ENCODE measurements around the gene PRRT2.

The PRRT2 gene

GRCh38 chr16:29807426-29808218, 4.4 kb upstream of the PRRT2 start:
- Histone ChIP-seq H3K27me3 (ENCODE audit: control insufficient read depth, insufficient read depth, low read length) (no peaks in the 10 kb centered on the region), H3K36me3 (ENCODE audit: control insufficient read depth, insufficient read depth, low read length) (peaks cover 43% of the 10 kb centered on the region), H3K4me3 (ENCODE audit: low read depth, low read length) (peak overlapping the region; percentile 76), H3K4me1 (ENCODE audit: control insufficient read depth, insufficient read depth, low read length) (peaks cover 38% of the 10 kb centered on the region), H3K9me3 (ENCODE audit: control insufficient read depth, insufficient read depth, low read length) (no peaks in the 10 kb centered on the region), H3K9ac (ENCODE audit: low read depth, low read length) (peak overlapping the region; percentile 57), H3K27ac (ENCODE audit: low read depth, low read length) (peak overlapping the region; percentile 94)

DNA sequence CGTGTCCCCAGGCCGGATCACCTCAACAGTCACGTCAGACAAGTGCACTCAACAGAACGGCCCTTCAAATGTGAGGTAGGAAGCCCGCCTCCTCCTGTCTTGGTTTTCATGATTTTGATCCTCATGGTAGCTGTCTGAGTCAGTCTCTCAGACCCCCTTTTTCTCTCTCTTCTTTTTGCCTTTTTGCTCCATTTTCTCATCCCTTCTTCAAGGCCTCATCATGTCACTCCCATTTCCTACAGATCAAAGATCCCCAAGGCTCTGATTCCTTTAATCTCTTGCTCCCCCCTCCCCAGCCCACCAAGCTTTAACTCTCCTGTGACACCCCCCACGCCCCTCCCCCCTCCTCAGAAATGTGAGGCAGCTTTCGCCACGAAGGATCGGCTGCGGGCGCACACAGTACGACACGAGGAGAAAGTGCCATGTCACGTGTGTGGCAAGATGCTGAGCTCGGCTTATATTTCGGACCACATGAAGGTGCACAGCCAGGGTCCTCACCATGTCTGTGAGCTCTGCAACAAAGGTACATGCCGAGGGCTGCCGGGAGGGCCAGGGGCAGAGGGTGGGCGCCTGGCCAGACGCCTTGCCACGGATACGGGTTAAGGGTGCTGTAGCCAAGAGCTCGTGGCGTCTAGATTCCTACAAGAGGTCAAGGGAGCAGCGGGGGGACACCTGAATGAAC, 3.6 kb upstream of the PRRT2 start:
- no peak overlapping the region; the same call in 1 of the 2 replicates for H3K9ac ChIP-seq (ENCODE audit: low read depth, low read length)
- peak overlapping the region; percentile 76 for H3K4me3 ChIP-seq (ENCODE audit: low read depth, low read length)
- peaks cover 44% of the 10 kb centered on the region for H3K4me1 ChIP-seq (ENCODE audit: control insufficient read depth, insufficient read depth, low read length)
- no peaks in the 10 kb centered on the region for H3K27me3 ChIP-seq (ENCODE audit: control insufficient read depth, insufficient read depth, low read length)
- H3K9me3 ChIP-seq (ENCODE audit: control insufficient read depth, insufficient read depth, low read length), result no peaks in the 10 kb centered on the region
- peaks cover 35% of the 10 kb centered on the region for H3K36me3 ChIP-seq (ENCODE audit: control insufficient read depth, insufficient read depth, low read length)
- peak overlapping the region; percentile 94 for H3K27ac ChIP-seq (ENCODE audit: low read depth, low read length)

DNA sequence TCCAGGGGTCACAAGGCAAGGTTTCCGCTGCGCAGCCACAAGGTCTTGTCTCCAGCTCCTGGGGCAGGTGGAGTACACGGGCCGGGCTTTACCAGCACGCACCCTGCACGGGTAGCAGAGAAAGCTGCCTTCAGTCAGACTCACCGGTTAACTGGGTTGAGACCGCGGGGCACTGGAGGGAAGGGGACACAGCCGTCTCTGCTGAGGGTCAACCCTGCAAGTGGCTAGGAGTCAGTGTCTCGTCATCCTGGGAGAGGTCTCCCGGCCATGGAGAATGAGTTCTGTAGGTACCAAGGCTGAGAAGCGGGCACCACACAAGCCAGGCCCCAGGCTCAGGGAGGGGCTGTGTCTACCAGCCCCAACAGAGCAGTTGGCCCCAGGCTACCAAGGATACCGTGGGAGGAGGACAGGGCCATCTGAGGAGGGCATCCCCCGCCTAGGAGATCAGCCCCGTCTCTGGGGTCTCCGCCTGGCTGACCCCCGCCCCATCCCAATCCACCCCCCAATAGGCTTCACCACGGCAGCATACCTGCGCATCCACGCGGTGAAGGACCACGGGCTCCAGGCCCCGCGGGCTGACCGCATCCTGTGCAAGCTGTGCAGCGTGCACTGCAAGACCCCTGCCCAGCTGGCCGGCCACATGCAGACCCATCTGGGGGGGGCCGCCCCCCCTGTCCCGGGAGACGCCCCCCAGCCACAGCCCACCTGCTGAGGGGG, 2.8 kb upstream of the PRRT2 start:
- Histone ChIP-seq H3K4me3 (ENCODE audit: low read depth, low read length) (peak overlapping the region; percentile 76), H3K4me1 (ENCODE audit: control insufficient read depth, insufficient read depth, low read length) (peaks cover 43% of the 10 kb centered on the region), H3K27ac (ENCODE audit: low read depth, low read length) (peak overlapping the region; percentile 73), H3K27me3 (ENCODE audit: control insufficient read depth, insufficient read depth, low read length) (no peaks in the 10 kb centered on the region), H3K36me3 (ENCODE audit: control insufficient read depth, insufficient read depth, low read length) (peaks cover 28% of the 10 kb centered on the region), H3K9ac (ENCODE audit: low read depth, low read length) (no peak overlapping the region), H3K9me3 (ENCODE audit: control insufficient read depth, insufficient read depth, low read length) (no peaks in the 10 kb centered on the region)

GRCh38 chr16:29809850-29810698, 1.9 kb upstream of the PRRT2 start:
- H3K4me3 ChIP-seq (ENCODE audit: low read depth, low read length), result peak overlapping the region; percentile 77; the same call in 1 of the 2 replicates
- H3K27me3 ChIP-seq (ENCODE audit: control insufficient read depth, insufficient read depth, low read length), result no peaks in the 10 kb centered on the region
- H3K36me3 ChIP-seq (ENCODE audit: control insufficient read depth, insufficient read depth, low read length), result peaks cover 24% of the 10 kb centered on the region
- no peaks in the 10 kb centered on the region for H3K9me3 ChIP-seq (ENCODE audit: control insufficient read depth, insufficient read depth, low read length)
- peaks cover 47% of the 10 kb centered on the region for H3K4me1 ChIP-seq (ENCODE audit: control insufficient read depth, insufficient read depth, low read length)
- H3K9ac ChIP-seq (ENCODE audit: low read depth, low read length), result no peak overlapping the region
- peak overlapping the region; percentile 93 for H3K27ac ChIP-seq (ENCODE audit: low read depth, low read length)

DNA sequence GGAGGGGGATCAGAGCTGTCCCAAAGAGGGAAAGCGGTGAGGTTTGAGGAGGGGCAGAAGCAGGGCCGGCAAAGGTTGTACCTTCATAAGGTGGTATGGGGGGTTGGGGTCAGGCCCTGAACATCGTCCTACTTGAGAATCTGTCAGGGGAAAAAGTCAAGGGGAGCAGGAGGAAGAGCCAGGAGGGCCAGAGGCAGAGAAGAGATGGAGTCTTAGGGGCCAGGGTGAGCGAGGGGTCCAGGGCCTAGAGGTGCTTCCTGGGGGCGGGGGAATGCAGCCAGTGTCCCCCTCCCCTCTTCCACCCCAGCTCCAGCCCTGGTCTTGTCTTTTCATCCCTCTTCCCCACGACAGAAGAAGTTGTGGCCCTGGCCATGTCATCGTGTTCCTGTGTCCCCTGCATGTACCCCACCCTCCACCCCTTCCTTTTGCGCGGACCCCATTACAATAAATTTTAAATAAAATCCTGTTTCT, 1.3 kb upstream of the PRRT2 start:
- Histone ChIP-seq H3K36me3 (ENCODE audit: control insufficient read depth, insufficient read depth, low read length) (peaks cover 24% of the 10 kb centered on the region), H3K9ac (ENCODE audit: low read depth, low read length) (no peak overlapping the region), H3K27me3 (ENCODE audit: control insufficient read depth, insufficient read depth, low read length) (no peaks in the 10 kb centered on the region), H3K9me3 (ENCODE audit: control insufficient read depth, insufficient read depth, low read length) (no peaks in the 10 kb centered on the region), H3K4me1 (ENCODE audit: control insufficient read depth, insufficient read depth, low read length) (peaks cover 47% of the 10 kb centered on the region), H3K27ac (ENCODE audit: low read depth, low read length) (peak overlapping the region; percentile 93), H3K4me3 (ENCODE audit: low read depth, low read length) (peak overlapping the region; percentile 77)

- Histone ChIP-seq H3K27me3 (ENCODE audit: control insufficient read depth, insufficient read depth, low read length) (no peaks in the 10 kb centered on the region), H3K27ac (ENCODE audit: low read depth, low read length) (peak overlapping the region; percentile 93), H3K9me3 (ENCODE audit: control insufficient read depth, insufficient read depth, low read length) (no peaks in the 10 kb centered on the region), H3K4me1 (ENCODE audit: control insufficient read depth, insufficient read depth, low read length) (peaks cover 47% of the 10 kb centered on the region), H3K9ac (ENCODE audit: low read depth, low read length) (no peak overlapping the region), H3K36me3 (ENCODE audit: control insufficient read depth, insufficient read depth, low read length) (peaks cover 24% of the 10 kb centered on the region), H3K4me3 (ENCODE audit: low read depth, low read length) (peak overlapping the region; percentile 77)
These were observed 660 bp upstream of the PRRT2 start for GRCh38 chr16:29811170-29811895.

DNA sequence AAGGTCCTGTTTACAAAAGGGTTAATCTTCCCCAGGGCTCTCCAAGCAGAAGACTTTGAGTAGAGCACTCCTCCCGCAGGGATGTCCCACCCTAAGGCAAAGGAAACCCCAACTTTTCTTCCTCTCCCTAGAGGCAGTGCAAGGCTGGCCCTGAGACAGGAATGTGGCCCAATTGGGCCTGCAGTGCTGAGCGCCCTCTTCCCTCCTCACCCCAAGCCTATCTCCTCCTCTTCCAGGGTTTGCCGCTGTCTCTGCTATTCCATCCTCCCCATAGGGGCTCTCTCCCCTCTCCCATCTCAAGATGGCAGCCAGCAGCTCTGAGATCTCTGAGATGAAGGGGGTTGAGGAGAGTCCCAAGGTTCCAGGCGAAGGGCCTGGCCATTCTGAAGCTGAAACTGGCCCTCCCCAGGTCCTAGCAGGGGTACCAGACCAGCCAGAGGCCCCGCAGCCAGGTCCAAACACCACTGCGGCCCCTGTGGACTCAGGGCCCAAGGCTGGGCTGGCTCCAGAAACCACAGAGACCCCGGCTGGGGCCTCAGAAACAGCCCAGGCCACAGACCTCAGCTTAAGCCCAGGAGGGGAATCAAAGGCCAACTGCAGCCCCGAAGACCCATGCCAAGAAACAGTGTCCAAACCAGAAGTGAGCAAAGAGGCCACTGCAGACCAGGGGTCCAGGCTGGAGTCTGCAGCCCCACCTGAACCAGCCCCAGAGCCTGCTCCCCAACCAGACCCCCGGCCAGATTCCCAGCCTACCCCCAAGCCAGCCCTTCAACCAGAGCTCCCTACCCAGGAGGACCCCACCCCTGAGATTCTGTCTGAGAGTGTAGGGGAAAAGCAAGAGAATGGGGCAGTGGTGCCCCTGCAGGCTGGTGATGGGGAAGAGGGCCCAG, 1.0 kb downstream of the PRRT2 start:
- Histone ChIP-seq H3K4me3 (ENCODE audit: low read depth, low read length) (peak overlapping the region; percentile 77), H3K4me1 (ENCODE audit: control insufficient read depth, insufficient read depth, low read length) (peaks cover 47% of the 10 kb centered on the region), H3K9ac (ENCODE audit: low read depth, low read length) (no peak overlapping the region), H3K27me3 (ENCODE audit: control insufficient read depth, insufficient read depth, low read length) (no peaks in the 10 kb centered on the region), H3K9me3 (ENCODE audit: control insufficient read depth, insufficient read depth, low read length) (no peaks in the 10 kb centered on the region), H3K27ac (ENCODE audit: low read depth, low read length) (peak overlapping the region; percentile 1), H3K36me3 (ENCODE audit: control insufficient read depth, insufficient read depth, low read length) (peaks cover 26% of the 10 kb centered on the region)

GRCh38 chr16:29813644-29814562, 1.9 kb downstream of the PRRT2 start:
- Histone ChIP-seq H3K27ac (ENCODE audit: low read depth, low read length) (peak overlapping the region; percentile 65), H3K9ac (ENCODE audit: low read depth, low read length) (no peak overlapping the region), H3K36me3 (ENCODE audit: control insufficient read depth, insufficient read depth, low read length) (peaks cover 26% of the 10 kb centered on the region), H3K9me3 (ENCODE audit: control insufficient read depth, insufficient read depth, low read length) (no peaks in the 10 kb centered on the region), H3K4me1 (ENCODE audit: control insufficient read depth, insufficient read depth, low read length) (peaks cover 39% of the 10 kb centered on the region), H3K27me3 (ENCODE audit: control insufficient read depth, insufficient read depth, low read length) (no peaks in the 10 kb centered on the region), H3K4me3 (ENCODE audit: low read depth, low read length) (peak overlapping the region; percentile 89; the same call in 1 of the 2 replicates)
